Measurements from ENCODE around the gene BATF2.

Gene BATF2

GRCh38 chr11:64969209-64969608, 27.6 kb downstream of the BATF2 start:
- DNase-seq (ENCODE audit: low spot score): no peak

- DNase-seq (ENCODE audit: low spot score): no peak
Measured at GRCh38 chr11:64967375-64967774, 29.4 kb downstream of the BATF2 start.

- no peak for DNase-seq (ENCODE audit: low spot score)
Measured at GRCh38 chr11:64963072-64963631, 33.6 kb downstream of the BATF2 start.

GRCh38 chr11:64960719-64961118, 36.1 kb downstream of the BATF2 start:
- no peak for DNase-seq (ENCODE audit: low spot score)

GRCh38 chr11:64959498-64959897, 37.3 kb downstream of the BATF2 start:
- DNase-seq (ENCODE audit: low spot score): no peak

- no peak for DNase-seq (ENCODE audit: low spot score)
Measured at GRCh38 chr11:64954201-64954600, 42.6 kb downstream of the BATF2 start.

- DNase-seq (ENCODE audit: low spot score): no peak
Measured at GRCh38 chr11:64951529-64951928, 45.2 kb downstream of the BATF2 start.

GRCh38 chr11:64947208-64947814, 49.5 kb downstream of the BATF2 start:
- DNase-seq (ENCODE audit: low spot score): no peak

All from left forelimb (tissue), 1 donor.